Spleen (tissue), 7 donors: ENCODE results near the gene NUDT5.

Experiments
- POLR2A ChIP-seq, 3 donors: fragments of 450-650 bp; IDR thresholded peaks; one replicate each; pipeline ENCODE4 v1.5.1; 2017; ENCODE audit warnings: antibody characterized with exemption in 3 of 3, mild to moderate bottlenecking in 1 of 3
- TF ChIP-seq, protein P1 (sequence below), 11 experiments: fragments of 200-600 bp in 7 of 11; fragments of 450-650 bp in 4 of 11; sonication (generic) in 4 of 11; IDR thresholded peaks in 8 of 11; conservative IDR thresholded peaks in 3 of 11; 1 replicate in 7 of 11; 2 replicates in 4 of 11; pipeline versions ENCODE4 v1.4.0 to v1.8.0; 2016 to 2021; ENCODE audit warnings: antibody characterized with exemption in 11 of 11, inconsistent platforms in 4 of 11, mild to moderate bottlenecking in 1 of 11
- donor health status: DM: no; HTN: no; CAD: no; lungs with moderate emphysema.
- donor health status: DM: no; HTN: no; CAD: no.
- donor health status: DM: no; HTN: no; CAD: no.

DNA sequence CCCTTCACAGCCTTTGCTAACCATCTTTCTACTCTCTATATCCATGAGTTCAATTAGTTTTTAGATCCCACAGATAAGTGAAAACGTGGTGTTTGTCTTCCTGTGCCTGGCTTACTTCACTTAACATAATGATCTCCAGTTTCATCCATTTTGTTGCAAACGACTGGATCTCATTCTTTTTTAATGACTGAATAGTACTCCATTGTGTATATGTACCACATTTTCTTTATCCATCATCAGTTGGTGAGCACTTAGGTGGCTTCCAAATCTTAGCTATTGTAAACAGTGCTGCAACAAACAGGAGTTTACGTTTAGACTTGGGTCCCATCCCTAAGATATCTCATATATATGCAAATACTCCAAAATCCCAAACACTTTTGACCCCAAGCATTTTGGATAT lies 9.4 kb upstream of the NUDT5 start:
- TF ChIP-seq, protein P1, sequence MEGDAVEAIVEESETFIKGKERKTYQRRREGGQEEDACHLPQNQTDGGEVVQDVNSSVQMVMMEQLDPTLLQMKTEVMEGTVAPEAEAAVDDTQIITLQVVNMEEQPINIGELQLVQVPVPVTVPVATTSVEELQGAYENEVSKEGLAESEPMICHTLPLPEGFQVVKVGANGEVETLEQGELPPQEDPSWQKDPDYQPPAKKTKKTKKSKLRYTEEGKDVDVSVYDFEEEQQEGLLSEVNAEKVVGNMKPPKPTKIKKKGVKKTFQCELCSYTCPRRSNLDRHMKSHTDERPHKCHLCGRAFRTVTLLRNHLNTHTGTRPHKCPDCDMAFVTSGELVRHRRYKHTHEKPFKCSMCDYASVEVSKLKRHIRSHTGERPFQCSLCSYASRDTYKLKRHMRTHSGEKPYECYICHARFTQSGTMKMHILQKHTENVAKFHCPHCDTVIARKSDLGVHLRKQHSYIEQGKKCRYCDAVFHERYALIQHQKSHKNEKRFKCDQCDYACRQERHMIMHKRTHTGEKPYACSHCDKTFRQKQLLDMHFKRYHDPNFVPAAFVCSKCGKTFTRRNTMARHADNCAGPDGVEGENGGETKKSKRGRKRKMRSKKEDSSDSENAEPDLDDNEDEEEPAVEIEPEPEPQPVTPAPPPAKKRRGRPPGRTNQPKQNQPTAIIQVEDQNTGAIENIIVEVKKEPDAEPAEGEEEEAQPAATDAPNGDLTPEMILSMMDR (IDR thresholded peaks at IDR 0.05 in 8 of 11, conservative IDR thresholded peaks at IDR 0.05 in 3 of 11), result no peak
- no peak for TF ChIP-seq POLR2A (IDR thresholded peaks at IDR 0.05)
